Lung (tissue), 12 donors: ENCODE data around the gene WBP4. TPM values are rescaled to one million over a fixed set of nuclear protein-coding genes. Genes with fewer than 3 reads are reported as not detected.

Experiments
- ATAC-seq: fragments of 200-7000 bp; cut with Tn5 transposase; one replicate; pipeline ENCODE4 v1.9.1; 2020; ENCODE audit warnings: moderate number of reproducible peaks; ENCODE audit not compliant: insufficient read depth, low FRiP score
- DNase-seq, 3 donors: peaks; one replicate each; pipeline ENCODE4 v3.0.0-alpha.2; 2013 to 2017
- H3K27ac ChIP-seq, 2 donors: one replicate each; pipeline ENCODE4 v1.5.1; 2013; ENCODE audit warnings: mild to moderate bottlenecking in 2 of 2, moderate library complexity in 2 of 2, control low read depth in 1 of 2, inconsistent platforms in 1 of 2, low read depth in 1 of 2, low read length in 1 of 2
- H3K27me3 ChIP-seq, 3 donors: one replicate each; pipeline ENCODE4 v1.5.1; 2013; ENCODE audit warnings: low read length in 2 of 3; ENCODE audit not compliant: control insufficient read depth in 3 of 3, insufficient read depth in 3 of 3
- H3K36me3 ChIP-seq, 4 donors: one replicate each; pipeline ENCODE4 v1.5.1; 2013; ENCODE audit warnings: low read length in 4 of 4, mild to moderate bottlenecking in 1 of 4, moderate library complexity in 1 of 4; ENCODE audit not compliant: control insufficient read depth in 4 of 4, insufficient read depth in 4 of 4
- H3K4me1 ChIP-seq, 5 donors: one replicate each; pipeline ENCODE4 v1.5.1; 2013; ENCODE audit warnings: low read length in 5 of 5, mild to moderate bottlenecking in 2 of 5, moderate library complexity in 1 of 5; ENCODE audit not compliant: control insufficient read depth in 5 of 5, insufficient read depth in 5 of 5
- H3K4me3 ChIP-seq: one replicate; pipeline ENCODE4 v1.5.1; 2013; ENCODE audit warnings: mild to moderate bottlenecking, control low read depth, moderate library complexity
- H3K9ac ChIP-seq, 2 donors: one replicate each; pipeline ENCODE4 v1.5.1; 2013; ENCODE audit warnings: low read length in 2 of 2, control low read depth in 1 of 2; ENCODE audit not compliant: insufficient read depth in 1 of 2
- H3K9me3 ChIP-seq, 4 donors: one replicate each; pipeline ENCODE4 v1.5.1; 2013; ENCODE audit warnings: low read length in 3 of 4, mild to moderate bottlenecking in 1 of 4, moderate library complexity in 1 of 4; ENCODE audit not compliant: control insufficient read depth in 4 of 4, insufficient read depth in 3 of 4
- CTCF ChIP-seq: IDR thresholded peaks from 2 replicates; pipeline ENCODE4 v1.5.1; 2012; ENCODE audit warnings: mild to moderate bottlenecking; ENCODE audit errors: control extremely low read depth, extremely low read depth
- WGBS, 2 donors: extraction: QIAGEN DNeasy Blood & Tissue Kit; methylation state at CpG; one replicate each; pipeline ENCODE4 v1.1.7; 2013; 5-methylcytosine and 5-hydroxymethylcytosine counted together
- polyA plus RNA-seq, 2 donors: library from polyadenylated mRNA; stranded (reverse); fragments of 200-250 nt; gene quantifications; one replicate each; pipeline ENCODE4 v1.2.1, GENCODE V29; 2013
- total RNA-seq, 2 donors: library from RNA; depleted of rRNA in 1 of 2; stranded (reverse); fragments of >200 nt in 1 of 2; gene quantifications; one replicate each; pipeline ENCODE4 v1.2.1, GENCODE V29; 2014 to 2021
- donor health status: control.
- donor health status: control.
- donor health status: Bipolar disorder and iron deficiency.
- donor health status: healthy.
- donor health status: DM: yes; HTN: yes; CAD: no.

Gene WBP4
- total and polyA plus RNA-seq, 4 donors: 7.9 to 12.4 (median 9.4) TPM

- Histone ChIP-seq H3K27ac (peak overlapping the region; percentile 98), H3K27me3 (no peaks in the 10 kb centered on the region), H3K4me1 (peaks cover 5 to 21% (median 11%) of the 10 kb centered on the region in 5 donors), H3K36me3 (peaks cover 0 to 22% (median 4%) of the 10 kb centered on the region in 4 donors), H3K9me3 (no peaks in the 10 kb centered on the region), H3K9ac (peak overlapping the region; percentile 94), H3K4me3 (peak overlapping the region; percentile 87)
- ATAC-seq (peak; percentile 72), DNase-seq (peak; percentile 88 to 94 (median 92))
- TF ChIP-seq CTCF: no peak
- 1% methylated on average over 57 of the region's 57 CpGs for WGBS, 2 donors
These were observed 1.1 kb upstream of the WBP4 start for GRCh38 chr13:41060082-41060723.

- no peaks in the 10 kb centered on the region for H3K27me3 ChIP-seq
- peak overlapping the region; percentile 94 to 97 for H3K9ac ChIP-seq
- TF ChIP-seq CTCF: no peak
- H3K4me3 ChIP-seq: peak overlapping the region; percentile 87
- ATAC-seq (peak; percentile 50), DNase-seq (peak; percentile 89 to 92 (median 91))
- H3K36me3 ChIP-seq: peaks cover 0 to 23% (median 4%) of the 10 kb centered on the region in 4 donors
- H3K4me1 ChIP-seq: peaks cover 5 to 21% (median 11%) of the 10 kb centered on the region in 5 donors
- H3K27ac ChIP-seq: peak overlapping the region; percentile 98
- WGBS, 2 donors: 1% methylated on average over 32 to 35 of the region's 35 CpGs
- no peaks in the 10 kb centered on the region for H3K9me3 ChIP-seq
These were observed 610 bp upstream of the WBP4 start for GRCh38 chr13:41060724-41061074.

- H3K4me1 ChIP-seq: peaks cover 5 to 21% (median 8%) of the 10 kb centered on the region in 5 donors
- DNase-seq: peak in 2 of 3 donors; percentile 85 to 94
- H3K27me3 ChIP-seq: no peaks in the 10 kb centered on the region
- ATAC-seq: peak; percentile 41
- peak overlapping the region; percentile 87 for H3K4me3 ChIP-seq
- H3K36me3 ChIP-seq: peaks cover 0 to 29% (median 6%) of the 10 kb centered on the region in 4 donors
- TF ChIP-seq CTCF: no peak
- H3K9me3 ChIP-seq: no peaks in the 10 kb centered on the region
- H3K27ac ChIP-seq: peak overlapping the region; percentile 98
- peak overlapping the region; percentile 94 to 95 for H3K9ac ChIP-seq
- WGBS, 2 donors: 5 to 9% methylated on average over 24 of the region's 24 CpGs
These were observed 867 bp downstream of the WBP4 start for GRCh38 chr13:41061914-41062837.
